HepG2 (cell line): ENCODE data around the gene LRRTM3. TPM values are rescaled to one million over a fixed set of nuclear protein-coding genes. Genes with fewer than 3 reads are reported as not detected.

ENCODE experiments used
- ATAC-seq: fragments of 200-7000 bp; cut with Tn5 transposase; 3 replicates; pipeline ENCODE4 v1.9.1; 2020; ENCODE audit warnings: mild to moderate bottlenecking, moderate library complexity
- BruUV-seq: library from RNA; stranded (reverse); fragments of 400-500 nt; replicated peaks from 2 replicates; lab custom pipeline; 2021; lab: Mats Ljungman, UMichigan
- CTCF ChIA-PET: fragments of 300-600 bp; formaldehyde crosslinking; extraction: SDS; loops from one replicate; lab custom pipeline; 2021; ENCODE audit warnings: low total read pairs, inconsistent platforms, low intra/inter-chr PET ratio; lab: Yijun Ruan, JAX
- POLR2A ChIA-PET: fragments of 350-600 bp; sonication (Branson Sonifier 250); formaldehyde crosslinking; loops from one replicate; lab custom pipeline; 2020; ENCODE audit warnings: antibody characterized with exemption, inconsistent platforms; lab: Yijun Ruan, JAX
- DNase-seq: peaks from one replicate; pipeline ENCODE4 v3.0.0-alpha.2; 2015; ENCODE audit warnings: low spot score
- FAIRE-seq: peaks from 3 replicates; lab custom pipeline; 2011; peaks lifted over from hg19 to GRCh38; lab: Jason Lieb, UNC
- H2AFZ ChIP-seq: one replicate; pipeline ENCODE4 v1.6.1; 2011; ENCODE audit warnings: low read length, inconsistent platforms
- H3K27ac ChIP-seq: fragments of 300-600 bp; 3 replicates; pipeline ENCODE4 v1.8.0; 2011; ENCODE audit warnings: mixed run types, mild to moderate bottlenecking, mixed read lengths, low read length, inconsistent platforms; ENCODE audit not compliant: insufficient read depth; ENCODE audit errors: extremely low read length
- H3K27me3 ChIP-seq, 2 experiments: fragments of 200-600 bp in 1 of 2; 2 replicates in 1 of 2; 3 replicates in 1 of 2; pipeline versions ENCODE4 v1.6.0 to v1.8.0; 2011; ENCODE audit warnings: low read length in 2 of 2, mild to moderate bottlenecking in 2 of 2, moderate library complexity in 2 of 2, inconsistent platforms in 1 of 2; ENCODE audit not compliant: insufficient read depth in 2 of 2, control insufficient read depth in 1 of 2
- H3K36me3 ChIP-seq, 2 experiments: fragments of 200-600 bp in 1 of 2; replicated peaks in 1 of 2; 2 replicates in 1 of 2; 3 replicates in 1 of 2; pipeline versions ENCODE4 v1.5.1 to v1.8.0; 2011; ENCODE audit warnings: low read length in 2 of 2, inconsistent platforms in 1 of 2; ENCODE audit not compliant: insufficient read depth in 2 of 2, control insufficient read depth in 1 of 2
- H3K4me1 ChIP-seq: 2 replicates; pipeline ENCODE4 v1.5.1; 2012; ENCODE audit warnings: low read length, inconsistent platforms; ENCODE audit not compliant: insufficient read depth
- H3K4me2 ChIP-seq: 2 replicates; pipeline ENCODE4 v1.6.0; 2011; ENCODE audit warnings: low read depth, low read length, inconsistent platforms
- H3K4me3 ChIP-seq, 3 experiments: fragments of 200-600 bp in 1 of 3; sonication (generic), shearing (Covaris generic) in 1 of 3; replicated peaks in 1 of 3; 2 replicates each; pipeline ENCODE4 v1.5.1; 2011 to 2016; ENCODE audit warnings: low read length in 3 of 3, inconsistent platforms in 2 of 3, low read depth in 2 of 3, mild to moderate bottlenecking in 2 of 3, control low read depth in 1 of 3, mixed read lengths in 1 of 3; ENCODE audit not compliant: insufficient read depth in 1 of 3
- H3K79me2 ChIP-seq: one replicate; pipeline ENCODE4 v1.6.1; 2011; ENCODE audit warnings: low read length, inconsistent platforms; ENCODE audit not compliant: insufficient read depth
- H3K9ac ChIP-seq: 2 replicates; pipeline ENCODE4 v1.6.0; 2011; ENCODE audit warnings: mild to moderate bottlenecking, low read depth, low read length, inconsistent platforms; ENCODE audit not compliant: insufficient read depth
- H3K9me3 ChIP-seq: 2 replicates; pipeline ENCODE4 v1.5.1; 2012; ENCODE audit warnings: mild to moderate bottlenecking, low read length
- H4K20me1 ChIP-seq: 2 replicates; pipeline ENCODE4 v1.6.0; 2011; ENCODE audit warnings: inconsistent platforms, mild to moderate bottlenecking, low read length, moderate library complexity; ENCODE audit not compliant: insufficient read depth
- AKAP8 ChIP-seq: sonication (generic); formaldehyde crosslinking; IDR thresholded peaks from 2 replicates; pipeline ENCODE4 v1.5.1; 2020; ENCODE audit warnings: mild to moderate bottlenecking, missing genetic modification reagents
- ARNT2 ChIP-seq: sonication (generic); formaldehyde crosslinking; IDR thresholded peaks from 2 replicates; pipeline ENCODE4 v1.8.0; 2022; ENCODE audit warnings: mild to moderate bottlenecking, low read depth, missing genetic modification reagents, moderate library complexity
- FOXO1 ChIP-seq: sonication (generic); formaldehyde crosslinking; IDR thresholded peaks from 2 replicates; pipeline ENCODE4 v1.4.0; 2020; ENCODE audit warnings: missing genetic modification reagents
- HNF4G ChIP-seq, 2 experiments: sonication (generic) in 1 of 2; formaldehyde crosslinking in 1 of 2; IDR thresholded peaks; 2 replicates each; pipeline versions ENCODE4 v1.4.0 to v1.6.1; 2011 to 2020; ENCODE audit warnings: borderline replicate concordance in 2 of 2, low read depth in 2 of 2, mild to moderate bottlenecking in 2 of 2, low read length in 1 of 2, missing genetic modification reagents in 1 of 2, moderate library complexity in 1 of 2
- HNRNPLL ChIP-seq: fragments of 200-400 bp; formaldehyde crosslinking; IDR thresholded peaks from 2 replicates; pipeline ENCODE4 v1.6.1; 2017; ENCODE audit warnings: mild to moderate bottlenecking, low read depth, low read length; ENCODE audit not compliant: poor library complexity, severe bottlenecking
- ZBTB3 ChIP-seq: sonication (generic); formaldehyde crosslinking; IDR thresholded peaks from 2 replicates; pipeline ENCODE4 v1.4.0; 2020; ENCODE audit warnings: low read depth, mild to moderate bottlenecking, moderate library complexity, missing genetic modification reagents, borderline replicate concordance
- ZC3H4 ChIP-seq: sonication (generic); formaldehyde crosslinking; IDR thresholded peaks from 2 replicates; pipeline ENCODE4 v1.4.0; 2020; ENCODE audit warnings: missing genetic modification reagents, borderline replicate concordance
- ZKSCAN8 ChIP-seq: IDR thresholded peaks from 2 replicates; pipeline ENCODE4 v1.6.1; 2016; ENCODE audit warnings: borderline replicate concordance, missing genetic modification reagents, missing compliant biosample characterization
- ZNF543 ChIP-seq: sonication (generic); formaldehyde crosslinking; IDR thresholded peaks from 2 replicates; pipeline ENCODE4 v1.4.0; 2020; ENCODE audit warnings: mild to moderate bottlenecking, missing genetic modification reagents
- ZNF569 ChIP-seq: sonication (generic); formaldehyde crosslinking; IDR thresholded peaks from 2 replicates; pipeline ENCODE4 v1.5.0; 2020; ENCODE audit warnings: mild to moderate bottlenecking, missing genetic modification reagents, moderate library complexity, borderline replicate concordance
- ZNF615 ChIP-seq: sonication (generic); formaldehyde crosslinking; IDR thresholded peaks from 2 replicates; pipeline ENCODE4 v1.5.0; 2020; ENCODE audit warnings: mild to moderate bottlenecking, missing genetic modification reagents, borderline replicate concordance
- ZNF841 ChIP-seq: sonication (generic); formaldehyde crosslinking; IDR thresholded peaks from 2 replicates; pipeline ENCODE4 v1.8.1; 2023; ENCODE audit warnings: missing genetic modification reagents, borderline replicate concordance
- WGBS: methylation state at CpG from one replicate; pipeline ENCODE4 v1.1.6; 2017; ENCODE audit warnings: low lambda C conversion rate; 5-methylcytosine and 5-hydroxymethylcytosine counted together
- in situ Hi-C: cut with HindIII; loops from 2 replicates; pipeline ENCODE4 v1.10.0; 2017; ENCODE audit warnings: low pct_unique_long_range_greater_than_20kb; ENCODE audit not compliant: extremely low pct_ligation_motif_present
- intact Hi-C: fragments of 100-400 bp; cut with micrococcal nuclease; formaldehyde crosslinking; loops from one replicate; pipeline ENCODE4 v1.10.0; 2022; ENCODE audit not compliant: unreplicated experiment
- polyA plus RNA-seq, 8 experiments: library from polyadenylated mRNA; depleted of rRNA in 3 of 8; stranded (reverse) in 7 of 8; unstranded in 1 of 8; fragments of >200 nt; fragmentation: Illumina TruSeq in 4 of 8; extraction: Trizol in 4 of 8; gene quantifications; 2 replicates each; pipeline versions ENCODE4 v1.2.1 to v1.2.3, GENCODE V29; 2011 to 2016; ENCODE audit warnings: low read depth in 4 of 8, missing spikeins in 1 of 8, mixed read lengths in 1 of 8; ENCODE audit not compliant: insufficient read depth in 1 of 8
- total RNA-seq, 5 experiments: library from RNA; depleted of rRNA; stranded (reverse); fragments of >200 nt; fragmentation: Illumina TruSeq; extraction: Trizol; gene quantifications; 2 replicates each; pipeline ENCODE4 v1.2.3, GENCODE V29; 2016; ENCODE audit warnings: low read depth in 1 of 5
- TF ChIP-seq, protein P1 (sequence below): sonication (generic); formaldehyde crosslinking; IDR thresholded peaks from 2 replicates; pipeline ENCODE4 v1.5.1; 2020; ENCODE audit warnings: missing genetic modification reagents, mild to moderate bottlenecking, borderline replicate concordance
- TF ChIP-seq, protein P2 (sequence below): sonication (generic); formaldehyde crosslinking; IDR thresholded peaks from 2 replicates; pipeline ENCODE4 v1.4.0; 2020; ENCODE audit warnings: missing genetic modification reagents
- TF ChIP-seq, protein P3 (sequence below): conservative IDR thresholded peaks from 2 replicates; pipeline ENCODE4 v1.6.1; 2018; ENCODE audit warnings: missing genetic modification reagents
- TF ChIP-seq, protein P4 (sequence below): IDR thresholded peaks from 2 replicates; pipeline ENCODE4 v1.4.0; 2020; ENCODE audit warnings: mild to moderate bottlenecking, missing genetic modification reagents

Gene LRRTM3
- total and polyA plus RNA-seq, 2 of the 13 experiments (the other 11 are each of a cell fraction or from before 2014, with no cell fraction given), result not detected

DNA sequence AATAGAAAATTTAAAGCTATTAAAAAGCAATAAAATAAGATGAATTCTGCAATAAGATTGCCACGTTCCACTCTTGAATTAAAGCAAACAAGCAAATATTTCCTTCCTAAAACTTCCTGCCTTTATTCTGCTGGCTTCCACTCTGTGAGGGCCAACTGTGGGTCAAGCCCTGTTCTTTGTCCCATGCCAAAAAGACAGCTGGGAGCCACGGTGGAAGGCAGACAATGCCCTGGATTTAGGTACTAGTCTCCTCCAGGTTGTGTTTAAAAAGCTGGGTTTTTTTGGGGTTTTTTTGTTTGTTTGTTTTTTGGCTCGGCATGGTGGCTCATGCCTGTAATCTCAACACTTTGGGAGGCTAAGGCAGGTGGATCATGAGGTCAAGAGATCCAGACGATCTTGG lies 39.1 kb downstream of the LRRTM3 start:
- Histone ChIP-seq H3K27ac (no peak overlapping the region), H3K79me2 (no peaks in the 10 kb centered on the region), H3K4me3 (no peak overlapping the region), H3K4me1 (no peaks in the 10 kb centered on the region), H3K9me3 (no peaks in the 10 kb centered on the region), H3K9ac (no peak overlapping the region), H2AFZ (no peak overlapping the region), H3K4me2 (no peak overlapping the region), H3K27me3 (no peaks in the 10 kb centered on the region), H4K20me1 (no peaks in the 10 kb centered on the region), H3K36me3 (no peaks in the 10 kb centered on the region)
- FAIRE-seq, result no peak
- in situ Hi-C loops (no loop called here), intact Hi-C loops (no loop called here)
- no peak for DNase-seq
- no peak for ATAC-seq
- ChIA-PET POLR2A (no interaction called here), CTCF (no interaction called here)
- no TSS peak for BruUV-seq
- WGBS, result 3% methylated on average over 4 of the region's 4 CpGs
- no peak for TF ChIP-seq HNF4G (IDR thresholded peaks at IDR 0.05; ENCODE audit: borderline replicate concordance, low read depth, low read length)
- TF ChIP-seq HNF4G (CRISPR knock-in tag; IDR thresholded peaks at IDR 0.05; ENCODE audit: borderline replicate concordance, low read depth), result no peak
- no peak for TF ChIP-seq ZC3H4 (CRISPR knock-in tag)
- no peak for TF ChIP-seq HNRNPLL
- TF ChIP-seq FOXO1 (CRISPR knock-in tag), result no peak
- TF ChIP-seq, protein P1, sequence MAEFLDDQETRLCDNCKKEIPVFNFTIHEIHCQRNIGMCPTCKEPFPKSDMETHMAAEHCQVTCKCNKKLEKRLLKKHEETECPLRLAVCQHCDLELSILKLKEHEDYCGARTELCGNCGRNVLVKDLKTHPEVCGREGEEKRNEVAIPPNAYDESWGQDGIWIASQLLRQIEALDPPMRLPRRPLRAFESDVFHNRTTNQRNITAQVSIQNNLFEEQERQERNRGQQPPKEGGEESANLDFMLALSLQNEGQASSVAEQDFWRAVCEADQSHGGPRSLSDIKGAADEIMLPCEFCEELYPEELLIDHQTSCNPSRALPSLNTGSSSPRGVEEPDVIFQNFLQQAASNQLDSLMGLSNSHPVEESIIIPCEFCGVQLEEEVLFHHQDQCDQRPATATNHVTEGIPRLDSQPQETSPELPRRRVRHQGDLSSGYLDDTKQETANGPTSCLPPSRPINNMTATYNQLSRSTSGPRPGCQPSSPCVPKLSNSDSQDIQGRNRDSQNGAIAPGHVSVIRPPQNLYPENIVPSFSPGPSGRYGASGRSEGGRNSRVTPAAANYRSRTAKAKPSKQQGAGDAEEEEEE (CRISPR knock-in tag), result no peak
- TF ChIP-seq ZNF543 (CRISPR knock-in tag), result no peak
- TF ChIP-seq, protein P2, sequence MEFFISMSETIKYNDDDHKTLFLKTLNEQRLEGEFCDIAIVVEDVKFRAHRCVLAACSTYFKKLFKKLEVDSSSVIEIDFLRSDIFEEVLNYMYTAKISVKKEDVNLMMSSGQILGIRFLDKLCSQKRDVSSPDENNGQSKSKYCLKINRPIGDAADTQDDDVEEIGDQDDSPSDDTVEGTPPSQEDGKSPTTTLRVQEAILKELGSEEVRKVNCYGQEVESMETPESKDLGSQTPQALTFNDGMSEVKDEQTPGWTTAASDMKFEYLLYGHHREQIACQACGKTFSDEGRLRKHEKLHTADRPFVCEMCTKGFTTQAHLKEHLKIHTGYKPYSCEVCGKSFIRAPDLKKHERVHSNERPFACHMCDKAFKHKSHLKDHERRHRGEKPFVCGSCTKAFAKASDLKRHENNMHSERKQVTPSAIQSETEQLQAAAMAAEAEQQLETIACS (CRISPR knock-in tag), result no peak
- no peak for TF ChIP-seq ZNF841 (CRISPR knock-in tag)
- TF ChIP-seq ZNF569 (CRISPR knock-in tag), result no peak
- TF ChIP-seq ZNF615 (CRISPR knock-in tag), result no peak
- TF ChIP-seq AKAP8 (CRISPR knock-in tag), result no peak
- no peak for TF ChIP-seq ARNT2 (CRISPR knock-in tag)
- TF ChIP-seq ZKSCAN8, result no peak
- TF ChIP-seq, protein P3, sequence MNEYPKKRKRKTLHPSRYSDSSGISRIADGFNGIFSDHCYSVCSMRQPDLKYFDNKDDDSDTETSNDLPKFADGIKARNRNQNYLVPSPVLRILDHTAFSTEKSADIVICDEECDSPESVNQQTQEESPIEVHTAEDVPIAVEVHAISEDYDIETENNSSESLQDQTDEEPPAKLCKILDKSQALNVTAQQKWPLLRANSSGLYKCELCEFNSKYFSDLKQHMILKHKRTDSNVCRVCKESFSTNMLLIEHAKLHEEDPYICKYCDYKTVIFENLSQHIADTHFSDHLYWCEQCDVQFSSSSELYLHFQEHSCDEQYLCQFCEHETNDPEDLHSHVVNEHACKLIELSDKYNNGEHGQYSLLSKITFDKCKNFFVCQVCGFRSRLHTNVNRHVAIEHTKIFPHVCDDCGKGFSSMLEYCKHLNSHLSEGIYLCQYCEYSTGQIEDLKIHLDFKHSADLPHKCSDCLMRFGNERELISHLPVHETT (CRISPR knock-in tag), result no peak
- TF ChIP-seq ZBTB3, result no peak
- TF ChIP-seq, protein P4, sequence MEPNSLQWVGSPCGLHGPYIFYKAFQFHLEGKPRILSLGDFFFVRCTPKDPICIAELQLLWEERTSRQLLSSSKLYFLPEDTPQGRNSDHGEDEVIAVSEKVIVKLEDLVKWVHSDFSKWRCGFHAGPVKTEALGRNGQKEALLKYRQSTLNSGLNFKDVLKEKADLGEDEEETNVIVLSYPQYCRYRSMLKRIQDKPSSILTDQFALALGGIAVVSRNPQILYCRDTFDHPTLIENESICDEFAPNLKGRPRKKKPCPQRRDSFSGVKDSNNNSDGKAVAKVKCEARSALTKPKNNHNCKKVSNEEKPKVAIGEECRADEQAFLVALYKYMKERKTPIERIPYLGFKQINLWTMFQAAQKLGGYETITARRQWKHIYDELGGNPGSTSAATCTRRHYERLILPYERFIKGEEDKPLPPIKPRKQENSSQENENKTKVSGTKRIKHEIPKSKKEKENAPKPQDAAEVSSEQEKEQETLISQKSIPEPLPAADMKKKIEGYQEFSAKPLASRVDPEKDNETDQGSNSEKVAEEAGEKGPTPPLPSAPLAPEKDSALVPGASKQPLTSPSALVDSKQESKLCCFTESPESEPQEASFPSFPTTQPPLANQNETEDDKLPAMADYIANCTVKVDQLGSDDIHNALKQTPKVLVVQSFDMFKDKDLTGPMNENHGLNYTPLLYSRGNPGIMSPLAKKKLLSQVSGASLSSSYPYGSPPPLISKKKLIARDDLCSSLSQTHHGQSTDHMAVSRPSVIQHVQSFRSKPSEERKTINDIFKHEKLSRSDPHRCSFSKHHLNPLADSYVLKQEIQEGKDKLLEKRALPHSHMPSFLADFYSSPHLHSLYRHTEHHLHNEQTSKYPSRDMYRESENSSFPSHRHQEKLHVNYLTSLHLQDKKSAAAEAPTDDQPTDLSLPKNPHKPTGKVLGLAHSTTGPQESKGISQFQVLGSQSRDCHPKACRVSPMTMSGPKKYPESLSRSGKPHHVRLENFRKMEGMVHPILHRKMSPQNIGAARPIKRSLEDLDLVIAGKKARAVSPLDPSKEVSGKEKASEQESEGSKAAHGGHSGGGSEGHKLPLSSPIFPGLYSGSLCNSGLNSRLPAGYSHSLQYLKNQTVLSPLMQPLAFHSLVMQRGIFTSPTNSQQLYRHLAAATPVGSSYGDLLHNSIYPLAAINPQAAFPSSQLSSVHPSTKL (CRISPR knock-in tag), result no peak
